Activated gamma-delta T cell (primary cell): ENCODE measurements around the gene HES7.
"Not testable (repeated sequence)": the region's sequence is repeated elsewhere in the genome, so short reads cannot be mapped to it uniquely, and the experiment has no call there.

ENCODE experiments used
- DNase-seq: peaks from one replicate; lab custom pipeline; 2025; lab: John Stamatoyannopoulos, UW
- total RNA-seq, 2 donors: gene quantifications; one replicate each; lab custom pipeline; 2026; lab: John Stamatoyannopoulos, UW

Gene HES7
- total RNA-seq, result 0 to 0.56 reads per million in 2 donors

- DNase-seq, result no peak
Measured at GRCh38 chr17:8123695-8124349, at the start of gene HES7. HES7 (minus strand) TSS chr17:8124106; CDS start chr17:8124084, 22 bp downstream.

- no peak for DNase-seq
Measured at GRCh38 chr17:8173056-8173870, 49.4 kb upstream of the HES7 start.

GRCh38 chr17:8170186-8170585, 46.3 kb upstream of the HES7 start:
- DNase-seq, result not testable (repeated sequence)

- no peak for DNase-seq
Measured at GRCh38 chr17:8167526-8167925, 43.6 kb upstream of the HES7 start.

- no peak for DNase-seq
Measured at GRCh38 chr17:8166731-8167130, 42.8 kb upstream of the HES7 start.

- no peak for DNase-seq
Measured at GRCh38 chr17:8164815-8165131, 40.9 kb upstream of the HES7 start.

- DNase-seq, result peak; percentile 51
Measured at GRCh38 chr17:8163978-8164814, 40.3 kb upstream of the HES7 start.

- DNase-seq, result no peak
Measured at GRCh38 chr17:8162997-8163977, 39.4 kb upstream of the HES7 start.

- peak; percentile 83 for DNase-seq
Measured at GRCh38 chr17:8162233-8162996, 38.5 kb upstream of the HES7 start, which contains the start of gene VAMP2. VAMP2 (minus strand) TSS chr17:8162948; CDS start chr17:8162879, 69 bp downstream.

- DNase-seq, result no peak
Measured at GRCh38 chr17:8161289-8162232, 37.7 kb upstream of the HES7 start.

GRCh38 chr17:8160741-8161221, 36.9 kb upstream of the HES7 start:
- DNase-seq, result no peak

- no peak for DNase-seq
Measured at GRCh38 chr17:8160224-8160577, 36.3 kb upstream of the HES7 start.

GRCh38 chr17:8159459-8160223, 35.7 kb upstream of the HES7 start:
- no peak for DNase-seq

- no peak for DNase-seq
Measured at GRCh38 chr17:8159032-8159400, 35.1 kb upstream of the HES7 start.

GRCh38 chr17:8158267-8159031, 34.5 kb upstream of the HES7 start:
- DNase-seq, result no peak

GRCh38 chr17:8156246-8156992, 32.5 kb upstream of the HES7 start:
- DNase-seq, result peak; percentile 99

- no peak for DNase-seq
Measured at GRCh38 chr17:8155996-8156245, 32.0 kb upstream of the HES7 start.
